HG03432 (cell line): Measurements from ENCODE around the gene RNPS1.
A peak's percentile ranks its signal among the peaks of the same experiment; 100 is the strongest.

Source experiments
- ATAC-seq: cut with Tn5 transposase; IDR thresholded peaks from one replicate; pipeline ENCODE4 v1.9.1; 2021; ENCODE audit warnings: mild to moderate bottlenecking, moderate library complexity; ENCODE audit not compliant: unreplicated experiment

Gene RNPS1, protein sequence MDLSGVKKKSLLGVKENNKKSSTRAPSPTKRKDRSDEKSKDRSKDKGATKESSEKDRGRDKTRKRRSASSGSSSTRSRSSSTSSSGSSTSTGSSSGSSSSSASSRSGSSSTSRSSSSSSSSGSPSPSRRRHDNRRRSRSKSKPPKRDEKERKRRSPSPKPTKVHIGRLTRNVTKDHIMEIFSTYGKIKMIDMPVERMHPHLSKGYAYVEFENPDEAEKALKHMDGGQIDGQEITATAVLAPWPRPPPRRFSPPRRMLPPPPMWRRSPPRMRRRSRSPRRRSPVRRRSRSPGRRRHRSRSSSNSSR

GRCh38 chr16:2267913-2268666 lies at the start of gene RNPS1:
RNPS1 (minus strand) TSS chr16:2268126; CDS start chr16:2264643, 3,483 bp downstream.
- ATAC-seq = peak; percentile 76

DNA sequence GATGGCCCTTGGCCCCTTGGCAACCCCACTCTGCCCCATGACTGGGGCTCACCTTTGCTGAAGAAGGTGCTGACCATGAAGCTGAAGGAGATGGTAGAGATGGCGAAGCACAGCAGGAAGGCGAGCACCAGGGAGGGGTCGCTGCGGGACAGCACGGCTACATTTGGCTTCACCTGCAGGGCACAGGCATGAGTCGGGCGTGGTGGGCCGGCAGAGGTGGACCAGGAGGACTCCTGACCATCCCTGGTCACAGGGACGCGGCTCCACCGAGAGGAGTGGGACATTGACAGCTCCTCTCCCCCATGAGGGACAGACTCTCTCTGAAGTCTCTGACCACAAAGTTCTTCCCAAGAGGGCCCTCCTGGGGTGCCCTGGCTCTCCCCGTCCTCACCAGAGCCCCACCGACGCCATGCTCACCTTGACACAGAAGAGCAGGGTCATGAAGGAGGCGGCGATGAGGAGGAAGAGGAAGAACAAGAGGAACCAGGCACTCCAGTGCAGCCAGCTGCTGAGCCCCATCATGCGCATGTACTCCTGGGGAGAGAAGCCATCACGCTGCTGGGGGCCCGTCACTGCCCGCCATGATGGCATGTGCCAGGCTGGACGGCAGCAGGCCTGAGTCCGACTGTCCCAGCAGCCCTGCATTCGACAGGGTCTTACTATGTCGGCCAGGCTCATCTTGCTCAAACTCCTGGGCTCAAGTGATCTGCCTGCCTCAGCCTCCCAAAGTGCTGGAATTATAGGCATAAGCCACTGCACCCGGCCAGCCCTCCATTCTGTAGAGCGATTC lies 49.5 kb upstream of the RNPS1 start:
- ATAC-seq = no peak

DNA sequence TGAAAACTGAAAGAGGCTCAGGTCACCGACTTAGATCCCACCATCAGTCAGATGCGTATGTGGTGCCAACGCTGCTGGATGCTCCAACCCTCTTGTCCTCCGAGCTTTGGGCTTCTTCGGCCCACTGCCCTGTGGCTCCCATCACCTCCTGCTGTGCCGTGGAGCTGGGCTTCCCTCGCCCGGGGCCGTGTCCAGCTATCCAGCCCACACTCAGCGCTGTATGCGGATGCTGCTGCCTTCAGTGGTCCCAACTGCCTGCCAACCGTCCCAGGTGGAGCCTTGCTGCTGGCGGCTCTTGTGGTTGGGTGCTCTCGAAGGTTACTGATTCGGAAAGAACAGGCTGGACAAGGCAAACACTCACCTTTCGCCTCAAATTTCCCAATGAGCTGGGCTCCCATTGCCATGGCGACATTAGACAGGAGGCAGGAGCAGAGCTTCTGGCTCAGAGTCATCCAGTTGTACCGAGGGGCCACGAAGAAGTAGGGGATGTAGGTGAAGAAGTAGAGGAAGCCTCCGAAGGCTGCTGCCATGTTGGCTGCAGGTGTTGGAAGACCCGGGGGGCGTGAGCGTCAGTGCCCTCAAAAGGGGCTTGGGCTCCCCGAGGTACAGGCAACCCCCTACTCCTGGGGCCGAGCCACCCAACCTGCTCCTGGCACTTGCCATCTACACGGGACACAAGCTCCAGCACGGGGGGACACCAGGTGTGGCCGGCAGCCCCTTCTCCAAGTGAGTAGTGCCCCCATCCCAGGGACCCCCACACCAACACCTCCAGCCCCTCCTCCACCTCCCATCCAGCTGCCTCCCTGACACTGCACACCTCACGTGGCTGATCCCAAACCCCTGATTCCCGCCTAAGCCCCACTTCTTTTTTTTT lies 40.4 kb upstream of the RNPS1 start:
- no peak for ATAC-seq

DNA sequence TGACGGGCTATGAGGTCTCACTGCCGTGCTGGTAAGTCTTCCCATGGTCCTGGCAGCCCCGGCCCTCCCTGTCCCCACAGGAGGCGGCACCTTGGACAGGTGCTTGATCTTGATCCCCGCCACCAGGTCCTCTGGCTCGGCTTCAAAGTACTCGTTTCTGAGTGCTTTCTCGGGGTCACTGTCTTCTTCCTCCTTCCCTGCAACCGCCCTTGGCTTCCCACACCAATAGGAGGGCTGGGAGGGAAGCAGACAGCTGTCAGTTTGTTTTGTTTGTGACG lies 31.9 kb upstream of the RNPS1 start:
- no peak for ATAC-seq

GRCh38 chr16:2299121-2299914 lies 31.4 kb upstream of the RNPS1 start:
- ATAC-seq = no peak

- ATAC-seq = no peak
Observed at GRCh38 chr16:2298621-2299020, 30.7 kb upstream of the RNPS1 start.

- ATAC-seq = no peak
Observed at GRCh38 chr16:2297506-2297860, 29.6 kb upstream of the RNPS1 start.

DNA sequence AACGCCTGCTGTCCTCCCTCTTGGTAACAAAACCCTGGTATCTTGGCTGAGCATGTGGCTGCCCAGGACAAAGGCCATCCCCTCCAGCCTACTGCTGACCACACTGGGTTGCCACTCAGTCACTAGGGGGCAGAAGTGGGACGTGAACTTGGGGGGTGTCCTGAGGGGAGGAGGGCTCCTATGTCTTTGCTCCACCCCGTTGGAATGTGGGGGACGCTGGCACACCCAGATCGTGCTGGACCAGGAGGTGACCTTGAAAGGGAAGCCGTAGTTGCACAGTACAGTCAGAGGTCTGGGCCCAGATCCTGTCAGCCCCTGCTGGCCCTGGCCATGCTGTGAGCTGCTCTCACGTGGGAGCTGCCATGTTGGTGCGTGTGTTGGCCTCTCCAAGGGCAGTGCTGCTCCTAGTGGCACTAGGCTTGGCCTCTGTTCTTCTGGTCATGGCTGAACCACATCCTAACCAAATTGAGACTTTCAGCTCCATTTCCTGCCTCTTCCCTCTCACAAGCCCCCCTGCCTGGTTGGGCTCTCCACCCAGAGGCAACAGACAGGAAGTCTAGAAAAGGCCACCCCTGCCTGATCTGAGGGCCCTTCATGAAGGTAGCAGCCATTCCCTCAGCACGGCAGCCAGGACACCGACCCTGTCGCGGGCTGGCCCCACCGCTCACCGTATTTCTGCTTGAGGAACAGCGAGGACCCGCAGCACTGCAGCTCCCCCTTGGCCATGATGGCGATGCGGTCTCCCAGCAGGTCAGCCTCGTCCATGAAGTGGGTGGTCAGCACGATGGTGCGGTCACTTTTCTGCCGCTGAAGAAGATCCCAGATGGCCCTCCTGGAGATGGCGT lies 29.0 kb upstream of the RNPS1 start:
- no peak for ATAC-seq

DNA sequence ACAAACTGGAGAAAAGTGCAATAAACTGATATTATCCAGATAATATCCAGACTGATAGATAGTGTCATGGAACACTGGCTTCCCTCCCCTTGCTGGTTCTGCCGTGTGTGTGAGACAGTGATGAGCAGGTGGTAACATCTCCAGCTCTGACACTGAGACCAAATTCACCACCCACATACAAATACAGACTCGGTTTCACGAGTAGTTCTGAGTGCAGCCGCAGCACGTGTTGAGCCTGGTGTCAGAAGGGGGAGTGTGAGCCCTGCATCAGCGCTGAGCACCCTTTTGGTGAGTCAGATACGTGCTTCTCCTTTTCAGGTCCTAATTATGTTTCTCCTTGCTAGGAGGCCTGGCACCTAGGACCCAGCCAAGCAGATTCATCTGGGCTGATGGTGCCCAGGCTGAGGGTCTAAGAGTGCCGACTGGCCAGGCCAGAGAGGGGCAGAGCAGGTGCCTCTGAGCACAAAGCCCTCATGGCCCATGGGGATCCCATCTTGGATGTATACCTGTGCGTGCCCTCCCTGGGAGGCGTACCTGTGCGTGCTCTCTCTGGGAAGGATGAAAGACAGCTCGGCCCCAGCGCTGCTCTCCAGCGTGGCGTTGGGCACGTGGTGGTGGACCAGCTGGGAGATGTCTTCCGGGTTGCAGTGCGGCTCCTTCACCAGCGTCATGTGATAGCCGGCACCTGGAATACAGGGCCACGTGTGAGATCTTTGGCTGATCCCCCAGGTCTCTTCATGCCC lies 27.3 kb upstream of the RNPS1 start:
- ATAC-seq = no peak

DNA sequence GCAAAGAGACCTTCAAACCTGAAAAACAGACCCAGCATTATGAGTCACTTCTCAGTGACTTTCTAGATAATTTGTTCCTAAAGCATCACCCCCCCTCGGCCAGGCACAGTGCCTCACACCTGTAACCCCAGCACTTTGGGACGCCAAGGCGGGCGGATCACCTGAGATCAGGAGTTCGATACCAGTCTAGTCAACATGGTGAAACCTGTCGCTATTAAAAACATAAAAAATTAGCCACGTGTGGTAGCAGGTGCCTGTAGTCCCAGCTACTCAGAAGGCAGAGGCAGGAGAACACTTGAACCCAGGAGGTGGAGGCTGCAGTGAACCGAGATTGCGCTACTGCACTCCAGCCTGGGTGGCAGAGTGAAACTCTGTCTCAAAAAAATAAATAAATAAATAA lies 24.3 kb upstream of the RNPS1 start:
- no peak for ATAC-seq

DNA sequence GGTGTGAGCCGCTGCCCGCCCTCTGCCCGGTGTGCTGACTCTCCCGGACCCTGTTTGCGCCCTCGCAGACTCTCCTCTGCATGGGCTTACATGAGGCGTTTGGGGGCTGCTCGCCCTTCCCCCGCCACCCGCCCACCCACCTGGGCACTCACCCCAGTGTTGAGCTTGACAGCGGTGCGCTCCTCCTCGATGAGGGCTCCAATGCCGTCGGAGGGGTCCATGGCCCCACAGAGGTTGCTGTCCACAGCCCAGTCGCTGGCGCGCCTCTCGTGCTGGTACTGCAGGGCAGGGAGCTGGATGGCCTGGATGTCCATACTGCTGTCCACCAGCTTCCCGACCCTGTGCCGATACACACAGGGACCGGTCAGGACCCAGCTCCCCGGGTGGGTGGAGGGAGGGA lies 21.4 kb upstream of the RNPS1 start:
- no peak for ATAC-seq

- no peak for ATAC-seq
Observed at GRCh38 chr16:2288726-2289125, 20.8 kb upstream of the RNPS1 start.

DNA sequence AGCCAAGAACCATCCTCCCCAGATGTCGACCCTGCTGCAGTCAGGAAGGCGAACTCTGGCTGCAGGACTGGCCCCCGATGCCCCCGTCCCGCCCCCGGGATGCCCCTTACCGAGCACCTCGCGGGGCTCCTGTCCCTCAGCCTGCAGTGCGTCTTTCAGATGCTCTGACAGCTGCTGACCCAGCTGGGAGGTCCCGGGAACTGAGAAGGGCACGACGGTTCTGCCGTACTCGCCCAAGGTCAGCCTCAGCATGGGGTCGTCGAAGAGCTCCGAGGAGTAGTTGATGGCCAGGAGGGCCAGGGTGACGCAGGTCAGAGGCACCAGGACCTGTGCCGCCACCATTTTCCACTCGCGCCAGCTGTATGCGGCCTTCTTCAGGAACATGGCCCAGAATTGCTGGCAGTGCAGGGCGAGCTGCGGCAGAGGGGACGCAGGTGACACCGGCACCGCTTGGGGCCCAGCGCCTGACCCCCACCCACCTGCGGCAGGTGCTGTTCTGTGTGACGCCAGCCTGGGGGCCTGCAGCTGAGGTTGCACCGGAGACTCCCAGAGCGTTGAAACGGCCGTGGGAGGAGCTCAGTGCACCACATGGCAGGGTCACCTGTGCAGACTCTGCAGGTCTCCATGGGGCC lies 20.1 kb upstream of the RNPS1 start:
- no peak for ATAC-seq

DNA sequence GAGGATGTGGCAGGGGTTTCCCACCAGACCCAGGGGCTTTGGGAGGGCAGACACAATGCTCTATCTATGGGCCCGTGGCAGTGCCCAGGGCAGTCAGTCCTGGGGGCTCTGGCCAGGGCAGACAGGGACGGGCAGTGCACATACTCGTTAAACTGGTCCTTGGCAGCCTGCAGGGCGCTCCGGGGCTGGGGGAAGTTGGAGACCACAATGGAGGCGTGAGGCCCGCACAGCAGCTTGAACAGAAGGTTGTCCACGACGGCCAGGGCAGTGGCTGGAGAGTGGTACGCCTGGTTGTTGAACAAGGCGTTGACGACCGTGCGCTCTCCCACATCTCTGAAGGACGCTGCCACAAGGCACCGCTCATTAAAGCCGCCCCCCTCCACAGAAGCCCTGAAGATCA lies 18.6 kb upstream of the RNPS1 start:
- no peak for ATAC-seq

GRCh38 chr16:2285731-2286191 lies 17.8 kb upstream of the RNPS1 start:
- no peak for ATAC-seq

GRCh38 chr16:2284797-2285576 lies 17.1 kb upstream of the RNPS1 start:
- ATAC-seq = no peak

DNA sequence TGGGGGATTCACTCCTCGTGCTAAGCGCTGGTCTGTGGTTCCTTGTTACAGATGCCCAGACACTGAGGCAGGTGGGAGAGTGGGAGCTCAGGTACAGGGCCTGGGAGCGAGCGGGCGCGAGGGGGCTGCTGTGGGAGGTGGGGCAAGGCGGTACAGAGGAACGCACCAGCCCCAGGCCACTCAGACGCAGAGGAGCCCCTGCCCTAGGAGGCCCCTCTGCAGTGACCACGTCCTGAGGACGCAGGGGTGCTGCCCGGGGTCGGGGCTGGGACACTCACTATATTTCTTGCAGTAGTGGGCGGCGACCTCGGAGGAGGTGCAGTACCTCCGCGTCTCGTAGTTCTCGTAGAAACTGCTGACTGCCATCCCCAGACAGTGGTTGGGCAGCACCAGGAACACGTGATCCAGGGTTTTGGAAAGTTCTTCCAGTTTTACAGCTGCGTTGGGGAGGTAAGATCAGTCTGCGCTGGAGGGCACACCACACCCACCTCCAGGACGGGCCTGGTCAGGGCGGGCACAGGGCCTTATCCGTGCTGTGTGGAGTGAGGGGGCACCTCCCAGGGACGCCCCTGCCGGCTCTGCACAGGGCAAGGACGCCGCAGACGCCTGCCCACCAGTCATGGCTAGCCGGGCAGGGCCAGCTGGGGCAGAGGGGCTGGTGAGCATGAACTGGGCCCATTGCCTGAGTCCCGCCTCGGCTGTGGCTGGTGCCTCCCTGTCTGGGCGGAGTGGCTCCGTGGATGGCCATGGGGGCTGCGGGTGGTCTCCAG lies 16.3 kb upstream of the RNPS1 start:
- ATAC-seq = no peak
